ENCODE measurements around the gene EN2.
A peak's percentile ranks its signal among the peaks of the same experiment; 100 is the strongest.

The EN2 gene

DNA sequence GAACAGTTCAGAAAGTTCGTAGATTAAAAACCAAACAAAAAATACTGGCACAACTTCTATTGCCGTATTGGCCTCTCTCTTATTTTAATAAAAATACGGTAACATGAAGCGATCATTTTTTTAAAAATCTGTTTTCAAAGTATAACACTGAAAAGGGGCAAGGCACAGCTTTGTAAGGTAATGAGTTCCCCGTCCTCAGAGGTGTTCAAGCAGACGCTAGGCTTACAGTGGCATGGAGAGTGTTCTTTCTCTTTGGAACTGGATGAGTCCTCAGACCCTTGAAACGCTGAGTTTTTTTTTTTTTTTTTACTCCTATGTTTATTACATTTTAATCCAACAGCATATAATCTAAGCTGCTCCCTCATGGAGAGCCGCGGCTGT is 7.8 kb downstream of the EN2 start:
- no peak for DNase-seq

DNA sequence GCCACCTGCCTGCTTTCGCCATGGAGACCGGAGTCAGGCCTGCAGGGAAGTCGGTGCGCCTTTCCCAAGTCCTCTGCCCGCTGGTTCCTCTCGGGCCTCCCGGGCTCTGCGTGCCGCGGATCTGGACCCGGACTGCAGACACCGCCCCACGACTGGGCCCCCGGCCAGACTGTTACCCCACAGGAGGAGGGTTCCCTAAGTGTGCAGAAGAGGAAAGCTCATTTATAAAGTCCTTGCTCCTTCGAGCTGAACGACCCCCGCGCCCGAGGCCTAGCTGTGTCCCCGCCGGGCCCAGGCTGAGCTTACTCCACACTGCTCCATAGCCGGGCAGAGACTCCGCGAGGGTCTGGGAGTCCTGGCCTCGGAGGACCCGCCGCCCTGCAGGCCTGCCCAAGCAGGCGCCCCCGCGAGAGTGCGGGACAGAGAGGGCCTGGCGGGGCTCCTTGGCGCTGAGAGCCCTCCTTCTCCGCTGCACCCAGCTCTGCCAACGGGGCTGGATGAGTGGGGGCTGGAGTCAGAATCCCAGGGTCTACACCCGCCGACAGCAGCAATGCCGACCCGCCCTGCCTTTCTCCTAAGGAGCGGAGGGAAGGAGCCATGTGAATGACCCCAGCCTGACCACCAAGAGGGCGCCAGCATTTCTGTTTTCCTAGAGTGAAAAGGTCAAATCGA is 8.3 kb downstream of the EN2 start:
- no peak for DNase-seq

DNA sequence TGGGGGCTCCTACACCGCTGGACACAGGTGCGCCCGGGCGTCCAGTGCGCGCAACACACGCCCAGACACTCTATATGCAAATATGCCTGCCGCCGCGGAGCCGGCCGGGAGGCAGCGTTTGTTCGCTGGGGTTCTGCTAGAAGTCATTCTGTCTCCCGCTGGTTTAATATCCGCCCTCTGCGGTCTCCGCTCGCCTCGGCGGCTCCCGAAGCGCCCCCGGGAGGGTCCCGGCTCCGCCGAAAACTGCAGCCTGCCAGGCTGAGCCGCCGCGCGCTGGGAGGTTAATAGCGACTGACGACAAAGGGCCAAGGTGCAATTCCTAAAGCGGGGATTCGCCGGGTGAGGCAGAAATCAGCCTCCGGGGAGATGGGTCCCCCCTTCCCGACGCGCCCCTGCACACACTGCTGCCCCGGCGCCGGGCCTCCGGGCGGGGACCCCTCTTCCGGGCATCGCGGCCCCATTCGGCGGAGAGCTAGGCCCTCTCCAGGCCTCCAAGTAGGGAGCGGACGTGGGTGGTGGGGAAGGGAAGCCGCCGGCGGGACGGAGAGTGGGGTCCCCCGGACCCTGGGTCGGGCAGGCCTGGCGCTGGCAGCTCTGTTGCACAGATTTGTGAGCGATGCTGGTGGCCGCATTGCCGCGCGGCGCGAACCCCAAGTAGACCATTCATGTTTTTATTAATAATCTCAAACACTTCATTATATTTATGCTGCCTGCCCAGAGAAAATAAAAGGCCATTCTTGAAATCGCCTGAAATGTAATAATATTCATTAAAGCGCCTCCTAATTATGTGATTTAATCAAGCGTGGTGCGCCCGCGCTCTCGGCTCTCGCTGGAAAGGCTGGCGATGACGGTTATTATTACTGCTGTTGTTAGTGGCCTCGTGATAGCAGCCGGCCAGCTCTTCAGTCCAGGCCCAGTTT is 9.1 kb downstream of the EN2 start:
- peak; percentile 78 for DNase-seq

DNA sequence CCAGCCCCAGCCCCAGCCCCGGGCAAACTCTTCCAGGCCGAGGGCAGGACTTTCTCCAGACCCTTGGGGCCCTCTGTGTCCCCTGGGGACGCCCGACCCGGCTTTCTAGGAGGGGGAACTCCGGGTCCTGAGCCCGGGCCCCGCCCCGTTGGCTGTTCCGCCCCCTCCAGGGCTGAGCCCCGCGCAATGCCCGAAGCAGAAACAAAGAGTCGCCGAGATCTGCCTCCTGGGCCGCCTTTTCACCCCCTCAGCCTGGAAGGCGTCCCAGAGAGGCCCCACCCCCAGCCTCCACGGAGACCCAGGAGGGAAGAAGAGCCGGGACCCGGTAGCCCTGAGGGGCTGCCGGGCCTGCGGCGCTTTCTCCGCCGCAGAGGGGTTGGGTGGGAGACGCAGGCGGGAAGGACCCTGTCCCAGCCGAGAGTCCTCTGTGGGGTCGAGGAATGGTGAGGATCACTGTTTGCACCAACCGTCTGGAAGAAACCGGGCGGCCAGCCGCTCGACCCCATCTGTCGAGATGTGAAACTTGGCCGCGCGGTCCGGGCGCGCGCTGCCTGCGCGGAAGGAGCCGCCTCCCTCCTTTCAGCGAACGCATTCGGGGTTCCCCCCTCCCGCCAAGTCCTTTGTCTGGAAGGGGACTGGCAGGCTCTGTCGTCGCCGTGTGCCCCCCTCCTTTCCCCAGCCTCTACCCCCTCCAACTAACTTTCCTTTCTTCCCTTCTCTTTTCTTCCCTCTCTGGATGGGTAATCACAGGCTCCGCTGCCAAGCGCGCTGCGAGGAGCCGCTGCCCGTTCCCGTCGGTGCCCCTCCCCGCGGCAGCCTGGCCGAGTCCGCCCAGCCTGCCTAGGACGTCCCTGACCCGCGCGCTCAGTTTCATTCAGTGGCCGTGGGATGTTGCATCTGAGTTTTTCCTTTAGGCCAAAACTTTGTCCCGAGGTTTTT is 10.2 kb downstream of the EN2 start:
- DNase-seq = peak; percentile 36

DNA sequence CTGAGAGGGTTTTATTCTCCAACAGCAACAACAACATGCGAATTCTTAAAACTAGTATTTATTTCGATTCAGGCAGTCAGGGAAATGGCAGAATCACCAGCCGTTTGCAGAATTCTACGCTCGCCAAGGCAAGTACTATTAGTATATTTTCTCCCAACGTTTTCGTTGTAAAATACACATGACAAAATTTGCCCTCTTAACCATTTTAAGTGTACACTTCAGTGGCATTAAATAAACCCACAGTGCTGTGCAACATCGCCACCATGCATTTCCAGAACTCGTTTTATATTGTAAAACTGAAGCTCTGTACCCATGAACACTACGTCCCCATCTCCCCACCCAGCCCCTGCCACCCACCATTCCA is 10.8 kb downstream of the EN2 start:
- DNase-seq = no peak

DNA sequence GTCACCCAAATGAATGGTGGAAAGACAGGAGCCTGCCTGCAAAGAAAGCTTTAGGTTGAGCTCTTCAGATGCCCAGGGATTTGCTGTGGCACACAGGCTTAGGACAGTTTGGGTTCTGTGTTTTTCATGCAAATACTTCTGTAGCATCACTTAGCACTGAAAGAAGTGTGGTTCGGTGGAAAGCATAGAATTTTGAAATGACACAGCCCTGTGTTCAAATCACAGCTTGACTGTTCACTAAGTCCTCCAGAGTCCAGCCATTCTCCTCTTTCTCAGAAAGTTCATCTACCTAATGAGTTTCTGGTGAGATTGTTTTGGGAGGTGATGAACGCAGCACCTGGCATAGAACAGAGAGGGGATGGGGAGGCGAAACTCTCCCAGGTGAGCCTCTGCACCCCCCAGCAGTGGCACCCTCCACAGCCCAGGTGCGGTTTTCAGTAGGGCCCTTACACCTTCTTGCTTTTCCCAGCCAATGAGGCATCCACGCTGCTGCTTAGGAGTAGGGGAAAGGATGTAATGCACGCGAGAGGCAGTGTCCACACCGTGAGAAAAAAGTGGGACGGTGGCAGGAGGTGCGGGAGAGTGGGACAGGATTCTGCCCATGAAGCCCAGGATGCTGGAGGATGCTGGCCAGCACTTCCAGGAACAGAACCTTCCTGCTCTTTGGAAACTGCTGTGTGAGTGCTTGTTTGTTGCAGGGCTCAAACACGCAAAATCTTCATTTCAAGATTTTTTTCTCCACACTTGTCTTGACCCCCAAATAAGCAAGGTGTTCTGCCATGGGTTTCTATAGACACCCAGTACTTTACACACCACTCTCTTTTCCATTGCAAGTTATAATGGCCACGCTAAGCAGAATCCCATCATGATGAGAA is 11.6 kb downstream of the EN2 start:
- no peak for DNase-seq

DNA sequence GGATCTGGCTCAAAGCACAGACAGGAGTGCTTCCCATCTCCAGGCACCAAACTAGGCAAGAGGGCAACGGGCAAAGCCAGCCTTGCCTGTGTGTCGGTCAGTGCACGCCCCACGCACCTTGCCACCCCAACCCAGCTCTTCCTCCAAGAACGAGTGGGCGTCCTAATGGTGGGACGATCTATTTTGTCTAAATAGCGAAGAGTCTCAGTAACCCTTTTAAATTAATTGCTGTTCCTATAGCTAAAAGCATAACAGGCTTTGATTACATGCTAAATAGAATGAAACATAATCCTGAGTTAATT is 12.2 kb downstream of the EN2 start:
- DNase-seq = no peak

DNA sequence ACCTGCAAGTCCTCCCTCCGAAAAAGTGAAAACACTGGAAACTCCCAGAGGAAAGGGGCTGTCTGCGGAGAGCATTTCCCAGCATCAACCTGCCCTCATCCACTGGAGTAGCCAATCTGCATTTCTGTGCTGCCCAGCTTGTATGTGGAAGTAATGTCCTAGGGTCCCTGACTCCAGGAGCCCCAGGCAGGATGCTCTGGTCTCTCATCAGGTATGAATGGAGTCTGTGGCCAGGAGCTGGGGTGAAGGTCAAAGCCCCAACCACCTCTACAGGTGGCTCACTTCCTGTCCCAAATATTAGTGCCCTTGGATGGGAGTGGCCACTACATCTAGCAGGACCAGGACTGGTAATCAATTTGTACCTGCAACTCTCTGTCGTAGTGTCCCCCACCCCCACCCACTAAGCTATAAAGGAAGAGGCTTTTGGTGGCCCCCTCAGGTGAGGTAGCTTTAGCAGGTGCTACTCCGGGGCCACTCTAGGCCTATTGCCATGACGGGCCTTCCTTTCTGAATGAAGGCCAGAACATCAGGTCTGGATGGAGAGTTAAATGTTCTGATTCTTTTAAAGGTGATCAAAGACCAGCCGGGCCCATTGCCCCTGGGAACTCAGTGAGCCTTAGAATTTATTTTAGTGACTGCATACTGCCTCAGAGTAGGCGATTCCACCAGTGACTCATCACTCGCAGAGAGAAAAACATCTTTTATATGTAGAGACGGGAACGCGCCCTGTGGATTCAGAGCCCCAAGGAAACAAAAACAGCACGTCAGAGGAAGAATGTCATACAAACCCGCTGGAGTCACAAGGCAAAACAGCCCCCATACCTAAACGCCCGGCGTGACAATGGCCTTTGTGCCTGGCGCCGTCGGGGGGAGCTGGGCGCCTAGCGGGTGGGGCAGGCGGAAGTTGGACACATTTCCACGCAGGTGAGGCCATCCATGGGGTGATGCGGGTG is 13.0 kb downstream of the EN2 start:
- DNase-seq = no peak

DNA sequence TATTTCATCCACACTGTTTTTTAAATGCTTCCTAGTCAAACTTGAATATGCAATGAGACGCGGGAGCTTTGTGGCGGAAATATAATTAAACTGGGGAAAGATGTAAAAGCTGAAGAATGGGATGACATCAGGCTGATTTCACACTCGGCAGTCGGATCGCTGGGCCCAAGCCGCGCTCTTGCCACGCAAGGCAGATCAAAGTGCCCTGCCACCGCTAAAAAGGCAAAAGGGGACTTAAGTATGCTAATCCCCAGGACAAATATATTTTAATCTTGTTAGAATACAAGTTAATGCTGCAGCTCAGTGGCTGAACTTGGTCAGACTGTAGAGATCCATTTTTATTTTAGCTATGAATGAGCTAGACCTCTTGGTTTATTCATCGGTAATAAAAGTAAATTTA is 13.8 kb downstream of the EN2 start:
- no peak for DNase-seq

DNA sequence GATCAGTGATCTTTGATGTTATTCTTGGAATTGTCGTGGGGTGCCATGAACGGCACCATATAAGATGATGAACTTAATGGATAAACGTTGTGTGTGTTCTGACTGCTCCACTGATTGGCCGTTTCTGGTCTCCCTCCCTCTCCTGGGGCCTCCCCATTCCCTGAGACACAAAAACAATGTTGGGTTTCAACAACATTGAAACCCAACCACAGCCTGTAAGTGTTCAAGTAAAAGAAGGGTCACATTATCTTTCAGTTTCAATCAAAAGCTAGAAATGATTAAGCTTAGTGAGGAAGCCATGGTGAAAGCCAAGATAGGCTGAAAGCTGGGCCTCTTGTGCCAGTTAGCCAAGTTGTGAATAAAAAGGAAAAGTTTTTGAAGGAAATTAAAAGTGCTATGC is 19.5 kb downstream of the EN2 start:
- no peak for DNase-seq

DNA sequence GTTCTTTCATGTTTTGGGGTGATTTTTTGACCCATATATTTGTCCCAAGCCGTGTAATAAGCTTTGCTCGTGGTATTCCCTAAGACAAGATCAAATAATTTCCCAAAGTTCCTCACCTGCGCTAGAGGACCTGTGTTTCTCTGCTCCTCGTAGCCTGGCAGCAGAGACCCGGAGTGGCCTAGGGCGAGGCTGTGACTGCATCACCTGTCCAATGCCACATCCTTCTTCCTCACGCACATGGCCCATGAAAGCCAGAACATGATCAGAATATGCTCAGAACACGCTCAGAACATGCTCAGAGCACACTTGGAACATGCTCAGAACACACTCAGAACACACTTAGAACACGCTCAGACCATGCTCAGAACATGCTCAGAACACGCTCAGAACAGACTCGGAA is 23.8 kb downstream of the EN2 start:
- no peak for DNase-seq

DNA sequence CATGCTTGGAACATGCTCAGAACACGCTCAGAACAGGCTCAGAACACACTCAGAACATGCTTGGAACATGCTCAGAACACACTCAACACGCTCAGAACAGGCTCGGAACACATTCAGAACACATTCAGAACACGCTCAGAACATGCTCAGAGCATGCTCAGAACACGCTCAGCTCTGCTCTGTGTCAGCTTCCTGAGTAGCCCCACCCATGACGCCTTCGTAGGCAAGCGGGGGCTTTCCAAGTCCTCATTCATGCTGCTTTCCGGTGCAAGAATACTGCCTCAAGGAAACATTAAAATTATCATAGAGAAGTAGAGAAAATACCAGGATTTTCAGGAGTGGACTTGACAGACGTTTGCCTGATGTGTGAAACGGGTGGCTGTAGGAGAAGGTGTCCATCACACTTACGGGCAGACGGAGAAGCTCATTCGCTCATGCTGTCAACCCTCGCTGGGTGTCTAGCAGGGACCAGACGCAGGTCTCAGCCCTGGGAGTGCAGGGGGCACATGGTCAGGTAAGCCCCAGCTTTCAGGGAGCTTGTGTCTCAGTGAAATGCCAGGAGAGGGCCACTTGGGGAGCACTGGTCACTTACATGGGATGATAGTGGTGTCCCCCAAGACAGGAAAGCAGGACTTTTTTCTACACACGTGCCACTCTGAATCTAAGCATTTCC is 24.7 kb downstream of the EN2 start:
- no peak for DNase-seq

DNA sequence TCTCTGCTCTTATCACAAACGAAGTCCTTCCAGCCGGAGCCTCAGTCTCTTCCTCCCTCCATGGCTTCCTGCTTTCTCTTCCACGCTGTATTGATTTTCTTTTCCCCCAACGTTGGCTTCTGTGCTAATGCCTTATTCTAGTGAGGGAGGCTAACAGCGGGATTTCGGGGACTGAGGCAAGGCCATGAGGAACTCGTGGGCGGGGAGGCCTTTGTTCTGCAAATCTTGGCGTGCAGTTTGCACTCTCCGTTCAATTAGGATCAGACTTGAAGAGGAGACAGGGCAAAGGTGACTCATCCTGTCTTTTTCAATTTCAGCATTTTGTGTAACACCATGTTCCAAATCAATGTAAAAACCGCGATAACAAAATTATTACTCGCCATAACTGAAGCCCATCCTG is 25.3 kb downstream of the EN2 start:
- no peak for DNase-seq

DNA sequence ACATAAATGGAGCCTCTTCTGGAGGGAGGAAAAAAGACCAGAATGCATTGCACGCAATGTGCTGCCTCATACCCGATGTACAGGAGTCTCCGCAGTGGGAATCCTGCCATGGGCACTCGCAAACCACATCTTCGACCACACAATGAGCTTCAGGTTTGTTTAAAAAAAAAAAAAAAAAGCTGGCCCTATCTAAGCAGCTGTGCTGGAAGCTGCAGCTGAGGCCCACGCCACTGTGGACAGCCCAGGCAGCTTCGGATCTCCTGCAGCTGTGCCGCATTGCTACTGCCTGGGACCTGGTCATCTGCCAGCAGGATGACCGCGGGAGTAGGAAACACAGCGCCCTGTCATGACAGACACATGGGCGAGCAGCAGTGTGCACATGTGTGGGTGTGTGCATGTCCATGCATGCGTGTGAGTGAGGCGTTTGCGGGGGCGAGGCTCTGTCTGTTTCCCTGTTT is 26.0 kb downstream of the EN2 start:
- DNase-seq = no peak

DNA sequence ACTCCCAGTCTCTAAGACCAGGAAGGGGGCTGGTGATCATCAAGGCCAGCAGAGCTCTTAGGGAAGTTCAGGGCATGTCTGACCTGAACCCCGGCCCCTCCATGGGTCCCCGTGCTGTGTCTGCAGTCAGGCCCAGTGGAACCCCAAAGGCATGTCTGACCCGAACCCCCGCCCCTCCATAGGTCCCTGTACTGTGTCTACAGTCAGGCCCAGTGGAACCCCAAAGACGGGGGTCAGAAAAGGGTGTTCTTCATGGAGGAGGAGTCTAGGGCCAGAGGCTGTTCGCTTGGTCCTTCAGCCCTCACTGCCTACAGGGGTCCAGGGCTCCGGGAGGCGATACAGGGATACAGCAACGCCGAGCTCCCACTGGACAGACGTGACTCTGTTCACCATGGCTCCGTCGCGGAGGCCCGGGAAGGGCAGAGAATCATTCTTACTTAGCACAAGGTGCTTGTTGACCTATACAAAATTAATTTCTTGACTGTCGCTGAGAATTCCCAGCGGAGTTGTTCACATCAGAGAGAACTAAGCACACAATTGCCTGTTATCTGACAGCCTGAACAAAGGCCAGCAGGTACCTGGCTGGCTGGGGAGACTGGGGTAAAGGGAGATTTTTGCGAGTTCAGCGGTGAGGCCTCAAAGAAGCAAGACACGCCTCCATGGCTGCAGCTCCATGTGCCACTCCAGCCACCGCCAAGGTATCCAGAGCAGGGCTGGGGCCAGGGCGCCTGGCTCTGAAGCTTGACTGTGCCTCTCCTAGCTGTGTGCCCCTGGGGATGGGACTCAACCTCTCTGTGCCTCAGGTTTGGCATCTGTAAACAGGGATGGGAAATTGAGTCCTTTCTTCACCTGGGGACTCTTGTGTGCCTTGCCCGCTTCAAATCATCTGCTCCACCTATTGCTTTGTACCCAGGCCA is 26.8 kb downstream of the EN2 start:
- DNase-seq = no peak

DNA sequence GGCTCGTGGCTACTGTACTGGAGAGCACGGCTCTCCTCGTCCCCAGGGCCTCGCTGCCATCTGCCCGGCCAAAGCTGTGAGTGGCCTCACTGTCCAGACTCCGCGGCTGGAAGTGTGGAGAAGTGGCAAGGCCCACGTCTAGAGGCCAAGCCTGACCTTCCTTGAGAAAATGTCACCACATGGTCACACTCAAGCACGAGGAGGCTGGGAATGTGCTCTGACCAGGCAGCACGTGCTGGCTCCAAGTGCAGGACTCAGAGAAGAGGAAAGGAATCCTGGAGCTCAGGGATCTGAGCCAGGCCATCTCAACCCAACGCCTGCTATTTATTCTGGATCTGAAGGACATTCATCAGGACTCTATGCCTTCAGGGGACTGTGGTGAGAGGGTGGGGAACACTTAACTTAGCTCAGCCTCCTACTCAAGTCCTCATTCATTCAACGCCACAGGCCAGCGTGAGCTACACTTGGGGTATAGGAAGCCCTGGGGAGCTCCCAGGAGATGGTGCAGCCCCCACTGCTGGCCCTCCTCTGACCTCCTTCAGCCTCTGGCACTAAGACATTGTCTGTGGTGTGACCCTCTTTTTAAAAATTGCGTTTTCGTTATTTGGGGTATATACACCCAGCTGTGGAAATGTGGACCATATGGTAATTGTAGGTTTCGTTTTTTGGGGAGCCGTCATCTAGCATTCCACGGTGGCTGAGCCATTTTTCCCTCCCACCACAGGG is 29.0 kb downstream of the EN2 start:
- DNase-seq = no peak

DNA sequence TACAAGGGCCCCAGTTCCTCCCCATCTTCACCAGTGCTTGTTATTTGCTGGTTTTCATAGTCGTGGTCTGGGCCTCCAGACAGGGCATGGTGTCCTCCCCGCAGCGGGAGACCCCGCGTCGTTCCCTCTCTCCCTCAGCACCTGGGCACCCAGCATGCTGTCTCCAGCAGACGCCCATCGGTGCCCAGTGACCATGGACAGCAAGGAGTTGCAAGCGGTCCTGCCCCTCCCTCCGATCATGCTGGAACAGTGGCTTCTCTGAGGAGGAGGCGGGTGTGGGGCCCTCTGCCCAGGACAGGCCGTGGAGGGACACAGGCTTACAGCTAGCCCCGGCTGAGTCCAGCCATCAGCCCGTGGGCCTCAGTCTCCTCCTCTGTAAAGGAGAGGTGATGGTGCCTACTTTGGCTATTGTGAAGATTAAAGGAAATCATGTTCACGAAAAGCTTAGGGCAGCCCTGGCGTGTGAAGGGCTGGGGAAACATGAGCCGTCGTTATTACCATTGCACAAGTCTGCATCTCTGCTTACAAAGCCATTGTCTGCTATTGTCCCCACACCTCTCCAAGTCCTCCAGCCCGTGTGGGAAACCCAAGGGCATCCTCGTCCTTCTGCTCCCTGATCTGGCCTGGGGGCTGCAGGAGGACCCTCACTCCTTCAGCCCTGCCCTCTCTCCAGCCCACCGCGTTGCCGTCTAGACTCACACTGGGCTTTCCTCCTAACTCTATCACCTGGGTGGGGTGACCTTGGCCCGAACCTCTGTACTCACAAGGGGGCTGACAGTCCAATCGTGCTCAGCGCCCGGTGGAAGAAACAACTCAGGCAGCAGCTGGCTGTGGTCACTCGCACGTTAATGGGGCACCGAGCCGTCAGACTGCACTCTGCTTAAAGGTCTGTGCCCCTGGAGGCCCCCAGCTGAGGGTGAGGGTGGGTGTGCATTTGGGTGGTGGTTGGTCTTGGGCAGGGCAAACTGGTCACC is 29.9 kb downstream of the EN2 start:
- DNase-seq = no peak

All from NCI-H69 (cell line).